ENCODE data around the gene TCP10L.
"Not testable (repeated sequence)": the region's sequence is repeated elsewhere in the genome, so short reads cannot be mapped to it uniquely, and the experiment has no call there.

The TCP10L gene

DNA sequence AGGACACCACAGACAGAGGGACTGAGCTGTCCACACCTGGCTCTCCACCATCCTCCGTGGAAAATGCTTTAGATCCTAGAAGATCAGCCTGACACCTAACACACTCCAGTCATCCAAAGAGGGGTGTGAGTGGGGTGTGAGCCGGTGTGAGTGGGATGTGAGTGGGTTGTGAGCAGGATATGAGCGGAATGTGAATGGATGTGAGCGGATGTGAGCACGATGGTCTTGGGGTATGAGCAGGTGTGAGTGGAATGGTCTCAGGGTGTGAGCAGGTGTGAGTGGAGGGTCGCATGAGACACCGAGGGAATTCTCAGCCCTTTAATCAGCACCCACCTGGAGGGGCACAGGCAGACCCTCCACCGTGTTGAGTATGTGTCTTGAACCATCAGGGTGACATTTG is 851 bp downstream of the TCP10L start:
- DNase-seq = no peak

DNA sequence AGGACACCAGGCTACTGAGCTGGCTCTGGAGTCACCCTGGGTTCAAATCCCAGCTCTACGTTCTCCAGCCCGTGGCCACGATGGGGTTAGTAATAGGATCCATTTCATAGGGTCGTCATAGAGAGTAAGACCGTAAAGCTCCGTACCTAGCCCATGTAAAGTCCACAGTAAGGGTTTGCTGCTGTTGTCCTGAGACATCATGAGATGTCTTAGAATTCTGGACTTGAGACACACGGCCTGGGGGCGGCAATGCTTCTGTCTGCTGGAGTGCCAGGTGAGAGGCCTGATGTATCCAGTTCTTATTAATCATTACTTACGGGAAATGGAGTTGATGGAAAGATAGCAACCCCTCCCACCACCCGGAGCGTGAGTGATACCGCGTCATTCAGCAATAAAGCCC is 3.6 kb downstream of the TCP10L start:
- no peak for DNase-seq

GRCh38 chr21:32580949-32581348 is 4.4 kb downstream of the TCP10L start:
- DNase-seq = no peak

DNA sequence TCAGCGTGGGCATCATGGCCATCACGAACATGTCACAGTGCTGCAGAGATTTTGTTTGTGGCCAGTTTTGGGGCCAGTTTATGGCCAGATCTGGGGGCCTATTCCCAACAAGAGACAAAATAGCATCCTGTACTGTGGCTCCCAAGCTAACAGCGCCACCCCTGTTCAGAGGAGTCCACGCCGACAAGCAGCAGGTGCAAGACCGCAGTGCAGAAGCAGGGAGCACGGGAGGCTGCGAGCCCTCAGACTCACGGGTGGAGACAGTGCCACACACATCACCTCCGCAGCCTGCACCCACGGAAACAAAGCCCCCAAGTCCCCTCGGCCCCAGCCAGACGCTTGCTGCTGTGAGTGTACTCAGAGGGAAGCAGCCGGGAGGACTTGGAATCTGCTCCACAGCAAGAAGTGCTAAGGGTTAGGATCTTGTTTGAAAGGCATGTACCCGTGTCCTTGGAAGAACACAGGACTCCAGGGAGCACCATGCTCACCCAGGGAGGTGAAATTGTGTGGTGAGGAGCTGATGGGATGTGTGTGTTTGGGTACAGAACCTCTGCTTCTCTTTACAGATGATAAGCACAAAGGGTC is 7.1 kb downstream of the TCP10L start:
- no peak for DNase-seq

GRCh38 chr21:32576011-32576410 is 9.3 kb downstream of the TCP10L start:
- no peak for DNase-seq

- DNase-seq = no peak
These were observed 10.1 kb downstream of the TCP10L start for GRCh38 chr21:32574946-32575925.

- no peak for DNase-seq
These were observed 12.5 kb downstream of the TCP10L start for GRCh38 chr21:32572574-32573420.

DNA sequence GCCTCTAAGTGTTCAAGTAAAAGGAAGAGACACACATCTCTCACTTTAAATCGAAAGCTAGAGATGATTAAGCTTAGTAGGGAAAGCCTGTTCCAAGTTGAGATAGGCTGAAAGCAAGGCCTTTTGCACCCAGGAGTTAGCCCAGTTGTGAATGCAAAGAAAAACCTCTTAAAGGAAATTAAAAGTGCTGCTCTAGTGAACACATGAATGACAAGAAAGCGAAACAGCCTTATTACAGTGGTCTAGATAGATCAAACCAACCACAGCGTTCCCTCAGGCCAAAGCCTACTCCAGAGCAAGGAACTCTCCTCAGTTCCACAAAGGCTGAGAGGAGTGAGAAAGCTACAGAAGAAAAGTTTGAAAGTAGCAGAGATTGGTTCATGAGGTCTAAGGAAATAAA is 14.9 kb downstream of the TCP10L start:
- DNase-seq = no peak

- DNase-seq = peak; percentile 38
These were observed 15.8 kb downstream of the TCP10L start for GRCh38 chr21:32569261-32570230.

- no peak for DNase-seq
These were observed 17.7 kb downstream of the TCP10L start for GRCh38 chr21:32567626-32568025.

DNA sequence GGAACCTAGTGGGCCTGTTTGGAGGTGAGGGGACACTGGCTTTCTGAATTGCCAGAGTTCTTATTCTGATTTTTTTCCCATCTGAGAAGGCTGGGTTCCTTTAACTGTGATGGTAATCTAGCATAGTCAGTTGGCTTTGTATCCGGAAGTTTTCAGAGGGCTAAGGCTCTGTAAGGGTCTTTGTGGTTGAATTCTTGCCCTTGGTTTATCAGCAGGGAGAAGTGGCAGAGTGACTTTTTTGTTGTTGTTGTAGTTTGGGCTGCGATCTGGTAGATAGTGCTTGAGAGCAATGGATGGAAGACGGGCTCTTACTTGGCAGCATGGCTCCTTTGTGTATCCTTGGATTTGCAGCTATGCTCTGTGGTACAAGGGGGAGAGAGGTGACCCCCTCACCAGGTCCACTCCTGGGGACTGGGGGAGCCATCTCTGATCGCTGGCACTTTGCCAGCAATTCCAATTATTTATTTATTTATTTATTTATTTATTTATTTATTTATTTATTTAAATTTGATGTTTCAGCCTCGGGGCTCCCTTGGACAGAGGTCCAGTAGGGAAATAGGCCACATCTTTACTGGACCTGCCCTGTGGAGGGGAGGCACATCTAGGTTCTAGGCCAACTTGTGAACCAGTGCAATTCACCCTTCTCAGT is 18.5 kb downstream of the TCP10L start:
- no peak for DNase-seq

DNA sequence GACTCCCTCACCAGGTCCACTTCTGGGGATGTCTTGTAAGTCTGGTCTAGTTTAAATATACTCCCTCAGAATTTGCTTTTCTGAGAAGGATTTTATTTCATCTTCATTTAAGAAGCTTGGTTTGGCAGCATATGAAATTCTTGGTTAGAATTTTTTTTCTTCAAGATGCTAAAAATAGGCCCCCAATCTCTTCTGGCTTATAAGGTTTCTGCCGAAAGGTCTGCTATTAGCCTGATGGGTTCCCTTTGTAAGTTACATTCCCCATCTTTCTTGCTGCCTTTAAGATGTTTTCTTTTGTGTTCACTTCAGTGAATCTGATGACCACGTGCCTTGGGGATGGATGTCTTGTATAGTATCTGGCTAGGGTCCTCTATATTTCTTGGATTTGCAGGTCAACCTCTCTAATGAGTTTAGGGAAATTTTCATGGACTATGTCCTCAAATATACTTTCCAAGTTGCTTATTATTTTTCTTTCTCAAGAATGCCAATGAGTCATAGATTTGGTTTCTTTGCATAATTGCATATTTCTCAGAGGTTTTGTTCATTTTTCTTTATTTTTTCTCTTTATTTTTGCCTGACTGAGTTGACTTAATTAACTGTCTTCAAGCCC is 19.4 kb downstream of the TCP10L start:
- DNase-seq = no peak

- DNase-seq = no peak
These were observed 22.4 kb downstream of the TCP10L start for GRCh38 chr21:32562915-32563314.

- no peak for DNase-seq
These were observed 22.9 kb downstream of the TCP10L start for GRCh38 chr21:32562426-32562825.

GRCh38 chr21:32561476-32561875 is 23.8 kb downstream of the TCP10L start:
- DNase-seq = not testable (repeated sequence)

- no peak for DNase-seq
These were observed 24.4 kb downstream of the TCP10L start for GRCh38 chr21:32560896-32561295.

DNA sequence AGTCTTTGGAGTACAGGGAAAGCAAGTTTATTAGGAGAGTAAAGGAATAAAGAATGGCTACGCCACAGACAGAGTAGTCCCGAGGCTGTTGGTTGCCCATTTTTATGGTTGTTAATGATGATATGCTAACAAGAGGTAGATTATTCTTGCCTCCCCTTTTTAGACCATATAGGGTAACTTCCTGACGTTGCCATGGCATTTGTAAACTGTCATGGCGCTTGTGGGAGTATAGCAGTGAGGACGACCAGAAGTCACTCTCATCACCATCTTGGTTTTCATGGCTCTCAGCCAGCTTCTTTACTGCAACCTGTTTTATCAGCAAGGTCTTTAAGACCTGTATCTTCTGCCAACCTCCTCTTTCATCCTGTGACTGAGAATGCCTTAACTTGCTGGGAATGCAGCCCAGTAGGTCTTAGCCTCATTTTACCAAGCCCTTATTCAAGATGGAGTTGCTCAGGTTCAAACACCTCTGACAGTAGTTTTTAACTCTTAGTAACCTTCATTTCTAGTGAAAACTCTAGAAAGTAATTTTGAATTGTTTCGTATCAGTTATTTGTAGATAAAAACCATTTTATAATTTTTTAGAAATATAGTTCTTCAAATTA is 26.2 kb downstream of the TCP10L start:
- no peak for DNase-seq

- no peak for DNase-seq
These were observed 27.2 kb downstream of the TCP10L start for GRCh38 chr21:32558106-32558505.

GRCh38 chr21:32554832-32555638 is 30.3 kb downstream of the TCP10L start:
- DNase-seq = no peak

DNA sequence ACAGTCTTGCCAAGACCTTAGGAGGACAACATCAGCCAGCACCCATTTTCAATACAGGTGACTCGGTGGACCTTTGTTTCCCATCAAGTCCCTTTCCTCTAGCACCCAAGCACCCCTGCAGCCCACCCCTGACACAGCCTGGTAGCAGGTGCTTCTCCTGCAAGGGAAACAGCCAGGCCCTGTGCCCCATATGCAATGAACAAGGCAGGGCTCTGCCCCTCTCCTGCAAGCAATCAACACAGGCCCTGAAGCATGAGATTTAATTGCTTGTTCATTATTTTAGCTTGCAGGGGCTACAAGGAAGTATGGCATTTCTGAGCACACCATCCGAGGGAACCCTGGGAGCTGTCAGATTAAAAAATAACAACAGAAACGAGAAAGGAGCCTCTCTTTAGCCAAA is 35.4 kb downstream of the TCP10L start:
- DNase-seq = no peak

Data from GF-D8 (cell line).